ENCODE results near the gene SEMA3A. TPM values are rescaled to one million over a fixed set of nuclear protein-coding genes. Genes with fewer than 3 reads are reported as not detected.
A peak's percentile ranks its signal among the peaks of the same experiment; 100 is the strongest.

Gene SEMA3A
- total RNA-seq, 1 experiment from 2014 or later: 32.2 TPM

- TF ChIP-seq ZNF532 (CRISPR knock-in tag; IDR thresholded peaks at IDR 0.05; ENCODE audit: borderline replicate concordance) (no peak), CBFB (CRISPR knock-in tag; IDR thresholded peaks at IDR 0.05; ENCODE audit: low read depth) (no peak), SOX15 (CRISPR knock-in tag; IDR thresholded peaks at IDR 0.05) (no peak), ZNF219 (CRISPR knock-in tag; IDR thresholded peaks at IDR 0.05; ENCODE audit: borderline replicate concordance) (no peak), SMAD4 (CRISPR knock-in tag; IDR thresholded peaks at IDR 0.05) (no peak), ZBTB21 (CRISPR knock-in tag; IDR thresholded peaks at IDR 0.05; ENCODE audit: borderline replicate concordance) (no peak), SP1 (CRISPR knock-in tag; conservative IDR thresholded peaks at IDR 0.05) (no peak), ZNF671 (CRISPR knock-in tag; IDR thresholded peaks at IDR 0.05) (no peak), E2F1 (CRISPR knock-in tag; IDR thresholded peaks at IDR 0.05) (no peak), NR3C1 (CRISPR knock-in tag; conservative IDR thresholded peaks at IDR 0.05; ENCODE audit: low read depth) (no peak), ZMAT4 (CRISPR knock-in tag; IDR thresholded peaks at IDR 0.05) (no peak), NFATC4 (CRISPR knock-in tag; IDR thresholded peaks at IDR 0.05) (no peak)
- CTCF ChIA-PET: interaction anchor here (0.6 kb wide), 1 partner anchor 507 kb away, joined by 3 read pairs; no protein-coding TSS in a partner anchor
- no peaks in the 10 kb centered on the region for H3K9me3 Mint-ChIP-seq
- POLR2A ChIA-PET: no interaction called here
- ATAC-seq: no peak
- no peak for DNase-seq (ENCODE audit: low spot score)
- H3K27me3 Mint-ChIP-seq (ENCODE audit: low read depth): no peaks in the 10 kb centered on the region
- peaks cover 28% of the 10 kb centered on the region for H3K4me1 Mint-ChIP-seq
- H3K4me3 Mint-ChIP-seq: no peak overlapping the region
- peak overlapping the region; percentile 75 for H3K27ac Mint-ChIP-seq
- no peaks in the 10 kb centered on the region for H3K36me3 Mint-ChIP-seq
These were observed 39.4 kb downstream of the SEMA3A start for GRCh38 chr7:84154991-84155781.

- TF ChIP-seq ZSCAN18 (CRISPR knock-in tag; IDR thresholded peaks at IDR 0.05): no peak
- TF ChIP-seq MLX (CRISPR knock-in tag; IDR thresholded peaks at IDR 0.05): no peak
- no peak for TF ChIP-seq FOXK1 (CRISPR knock-in tag; IDR thresholded peaks at IDR 0.05)
- no peak for TF ChIP-seq ELF4 (CRISPR knock-in tag; IDR thresholded peaks at IDR 0.05; ENCODE audit: low read depth)
- TF ChIP-seq ZNF263 (CRISPR knock-in tag; IDR thresholded peaks at IDR 0.05; ENCODE audit: low read depth): no peak
- no peak for TF ChIP-seq NFE2L1 (CRISPR knock-in tag; IDR thresholded peaks at IDR 0.05)
- TF ChIP-seq CBFB (CRISPR knock-in tag; IDR thresholded peaks at IDR 0.05; ENCODE audit: low read depth): no peak
- no peak for TF ChIP-seq JAZF1 (CRISPR knock-in tag; IDR thresholded peaks at IDR 0.05)
- no peak for TF ChIP-seq ZNF671 (CRISPR knock-in tag; IDR thresholded peaks at IDR 0.05)
- no peak for TF ChIP-seq TEAD1 (CRISPR knock-in tag; IDR thresholded peaks at IDR 0.05)
- TF ChIP-seq TP53 (CRISPR knock-in tag; IDR thresholded peaks at IDR 0.05): no peak
- no peak for TF ChIP-seq ZMAT4 (CRISPR knock-in tag; IDR thresholded peaks at IDR 0.05)
- no peaks in the 10 kb centered on the region for H3K36me3 Mint-ChIP-seq
- DNase-seq (ENCODE audit: low spot score): no peak
- ChIA-PET CTCF (no interaction called here), POLR2A (no interaction called here)
- H3K9me3 Mint-ChIP-seq: no peaks in the 10 kb centered on the region
- no peaks in the 10 kb centered on the region for H3K27me3 Mint-ChIP-seq (ENCODE audit: low read depth)
- ATAC-seq: no peak
- peaks cover 43% of the 10 kb centered on the region for H3K4me1 Mint-ChIP-seq
- no peak overlapping the region; the same call in 1 of the 2 replicates for H3K27ac Mint-ChIP-seq
- no peak overlapping the region for H3K4me3 Mint-ChIP-seq
These were observed 41.6 kb downstream of the SEMA3A start for GRCh38 chr7:84152995-84153394.
